ENCODE measurements around the gene FKBP1A. TPM values are rescaled to one million over a fixed set of nuclear protein-coding genes. Genes with fewer than 3 reads are reported as not detected.

Gene FKBP1A
- total RNA-seq (95.1 and 122 TPM in 2 replicates), polyA plus RNA-seq (129 and 162 TPM in 2 replicates)

- H3K36me3 ChIP-seq: no peaks in the 10 kb centered on the region
- TF ChIP-seq CTCF (IDR thresholded peaks at IDR 0.05; ENCODE audit: low read depth, low read length): no peak
- H3K27ac ChIP-seq: no peak within 1 kb of the TSS
- H3K4me3 ChIP-seq: peak within 1 kb of the TSS; percentile 85
- DNase-seq (ENCODE audit: low read depth in 1 of 2, low spot score in 1 of 2): peak; percentile 93 to 94
- H3K9me3 ChIP-seq (ENCODE audit: low read depth): no peaks in the 10 kb centered on the region
- H3K4me1 ChIP-seq (ENCODE audit: low read depth): peaks cover 14% of the 10 kb centered on the region
- H3K27me3 ChIP-seq: peaks cover 42% of the 10 kb centered on the region
Measured at GRCh38 chr20:1392693-1393506, at the start of gene FKBP1A. Gene FKBP1A (minus strand): TSS chr20:1393054. CDS start chr20:1392998, 56 bp downstream.

GRCh38 chr20:1442304-1442703 is 49.5 kb upstream of the FKBP1A start:
- H3K4me3 ChIP-seq: no peak overlapping the region

GRCh38 chr20:1441133-1441532 is 48.3 kb upstream of the FKBP1A start:
- Histone ChIP-seq H3K9me3 (ENCODE audit: low read depth) (no peaks in the 10 kb centered on the region), H3K4me1 (ENCODE audit: low read depth) (no peaks in the 10 kb centered on the region), H3K36me3 (peaks cover 40% of the 10 kb centered on the region), H3K4me3 (no peak overlapping the region), H3K27ac (no peak overlapping the region), H3K27me3 (no peaks in the 10 kb centered on the region)
- no peak for TF ChIP-seq CTCF (IDR thresholded peaks at IDR 0.05; ENCODE audit: low read depth, low read length)
- no peak for DNase-seq (ENCODE audit: low read depth in 1 of 2, low spot score in 1 of 2)

More at GRCh38 chr20:1442304-1442703, 49.5 kb upstream of the FKBP1A start:
- no peaks in the 10 kb centered on the region for H3K9me3 ChIP-seq (ENCODE audit: low read depth)
- no peak overlapping the region for H3K27ac ChIP-seq
- DNase-seq (ENCODE audit: low read depth in 1 of 2, low spot score in 1 of 2): no peak
- H3K36me3 ChIP-seq: peaks cover 48% of the 10 kb centered on the region
- TF ChIP-seq CTCF (IDR thresholded peaks at IDR 0.05; ENCODE audit: low read depth, low read length): no peak
- H3K27me3 ChIP-seq: no peaks in the 10 kb centered on the region
- no peaks in the 10 kb centered on the region for H3K4me1 ChIP-seq (ENCODE audit: low read depth)

- H3K9me3 ChIP-seq (ENCODE audit: low read depth): no peaks in the 10 kb centered on the region
- H3K4me3 ChIP-seq: no peak overlapping the region
- no peak overlapping the region for H3K27ac ChIP-seq
- peaks cover 29% of the 10 kb centered on the region for H3K36me3 ChIP-seq
- no peaks in the 10 kb centered on the region for H3K4me1 ChIP-seq (ENCODE audit: low read depth)
- H3K27me3 ChIP-seq: no peaks in the 10 kb centered on the region
- peak in 1 of 2 donors; percentile 16 for DNase-seq (ENCODE audit: low read depth in 1 of 2, low spot score in 1 of 2)
- peak; percentile 35 for TF ChIP-seq CTCF (IDR thresholded peaks at IDR 0.05; ENCODE audit: low read depth, low read length)
Measured at GRCh38 chr20:1440024-1440423, 47.2 kb upstream of the FKBP1A start.

GRCh38 chr20:1438361-1438760 is 45.5 kb upstream of the FKBP1A start:
- no peaks in the 10 kb centered on the region for H3K4me1 ChIP-seq (ENCODE audit: low read depth)

More at GRCh38 chr20:1438361-1438760, 45.5 kb upstream of the FKBP1A start:
- DNase-seq (ENCODE audit: low read depth in 1 of 2, low spot score in 1 of 2): no peak
- Histone ChIP-seq H3K9me3 (ENCODE audit: low read depth) (no peaks in the 10 kb centered on the region), H3K36me3 (peaks cover 14% of the 10 kb centered on the region), H3K27me3 (no peaks in the 10 kb centered on the region), H3K27ac (no peak overlapping the region), H3K4me3 (no peak overlapping the region)
- TF ChIP-seq CTCF (IDR thresholded peaks at IDR 0.05; ENCODE audit: low read depth, low read length): no peak
